GM23338 (cell line): ENCODE measurements around the gene CDK18. TPM values are rescaled to one million over a fixed set of nuclear protein-coding genes. Genes with fewer than 3 reads are reported as not detected.
A peak's percentile ranks its signal among the peaks of the same experiment; 100 is the strongest.

Experiments used
- ATAC-seq: fragments of 200-7000 bp; cut with Tn5 transposase; 3 replicates; pipeline ENCODE4 v1.9.1; 2020
- DNase-seq: peaks from one replicate; pipeline ENCODE4 v3.0.0-alpha.2; 2015; ENCODE audit warnings: low spot score
- H2AFZ ChIP-seq: fragments of 200-600 bp; sonication (generic); 2 replicates; pipeline ENCODE4 v1.8.0; 2016; ENCODE audit warnings: antibody characterized with exemption, mild to moderate bottlenecking, moderate library complexity
- H3F3A ChIP-seq: fragments of 200-600 bp; sonication (generic); replicated peaks from 2 replicates; pipeline ENCODE4 v1.8.0; 2017; ENCODE audit warnings: antibody characterized with exemption, mixed run types, low read depth
- H3K27ac ChIP-seq: fragments of 200-600 bp; sonication (generic); 2 replicates; pipeline ENCODE4 v1.6.1; 2016; ENCODE audit warnings: low read depth
- H3K27me3 ChIP-seq: fragments of 200-600 bp; sonication (generic); 2 replicates; pipeline ENCODE4 v1.8.0; 2016; ENCODE audit warnings: mild to moderate bottlenecking, mixed run types, moderate library complexity; ENCODE audit not compliant: insufficient read depth
- H3K36me3 ChIP-seq: fragments of 200-600 bp; sonication (generic); 2 replicates; pipeline ENCODE4 v1.8.0; 2016; ENCODE audit warnings: mild to moderate bottlenecking; ENCODE audit not compliant: insufficient read depth
- H3K4me1 ChIP-seq: fragments of 200-600 bp; sonication (generic); 2 replicates; pipeline ENCODE4 v1.8.0; 2016; ENCODE audit warnings: mild to moderate bottlenecking, moderate library complexity; ENCODE audit not compliant: insufficient read depth
- H3K4me2 ChIP-seq: fragments of 200-600 bp; sonication (generic); 2 replicates; pipeline ENCODE4 v1.7.1; 2017; ENCODE audit warnings: mixed run types
- H3K4me3 ChIP-seq: fragments of 200-600 bp; sonication (generic); 2 replicates; pipeline ENCODE4 v1.6.1; 2016; ENCODE audit warnings: mixed run types
- H3K79me2 ChIP-seq: fragments of 200-600 bp; sonication (generic); replicated peaks from 2 replicates; pipeline ENCODE4 v1.8.0; 2017; ENCODE audit warnings: mild to moderate bottlenecking; ENCODE audit not compliant: insufficient read depth
- H3K9me2 ChIP-seq: fragments of 200-600 bp; sonication (generic); 2 replicates; pipeline ENCODE4 v1.8.0; 2017; ENCODE audit not compliant: insufficient read depth
- H4K20me1 ChIP-seq: fragments of 200-600 bp; sonication (generic); replicated peaks from 2 replicates; pipeline ENCODE4 v1.8.0; 2017; ENCODE audit warnings: mild to moderate bottlenecking; ENCODE audit not compliant: insufficient read depth
- H3K27ac Mint-ChIP-seq: 2 replicates; pipeline ENCODE4 v1.8.0; 2020; ENCODE audit warnings: inconsistent platforms, mild to moderate bottlenecking, moderate library complexity, mixed read lengths
- H3K27me3 Mint-ChIP-seq: 3 replicates; pipeline ENCODE4 v1.8.0; 2022; ENCODE audit warnings: low read depth, mild to moderate bottlenecking, moderate library complexity, mixed read lengths, inconsistent platforms; ENCODE audit not compliant: insufficient read depth, poor library complexity
- H3K36me3 Mint-ChIP-seq: 3 replicates; pipeline ENCODE4 v1.8.0; 2021; ENCODE audit warnings: low read depth, mild to moderate bottlenecking, inconsistent platforms, moderate library complexity, mixed read lengths
- H3K4me1 Mint-ChIP-seq: 3 replicates; pipeline ENCODE4 v1.8.0; 2020; ENCODE audit warnings: mild to moderate bottlenecking, inconsistent platforms, mixed read lengths
- H3K4me3 Mint-ChIP-seq: 3 replicates; pipeline ENCODE4 v1.8.0; 2021; ENCODE audit warnings: moderate library complexity, mild to moderate bottlenecking, inconsistent platforms, mixed read lengths
- H3K9me3 Mint-ChIP-seq: 3 replicates; pipeline ENCODE4 v1.8.0; 2020; ENCODE audit warnings: moderate library complexity, mild to moderate bottlenecking, inconsistent platforms, mixed read lengths
- CREB1 ChIP-seq: fragments of 250-450 bp; sonication (Bioruptor Pico); IDR thresholded peaks from 2 replicates; pipeline ENCODE4 v1.5.0; 2020; ENCODE audit warnings: low read depth, mild to moderate bottlenecking, moderate library complexity
- CTCF ChIP-seq, 2 experiments: fragments of 200-600 bp in 1 of 2; sonication (generic) in 1 of 2; conservative IDR thresholded peaks; 2 replicates each; pipeline versions ENCODE4 v1.5.1 to v1.6.1; 2016 to 2017; ENCODE audit warnings: antibody characterized with exemption in 2 of 2, low read depth in 2 of 2, mild to moderate bottlenecking in 2 of 2, moderate library complexity in 1 of 2
- EZH2 ChIP-seq: fragments of 200-600 bp; sonication (generic); IDR thresholded peaks from one replicate; pipeline ENCODE4 v1.8.0; 2017; ENCODE audit warnings: antibody characterized with exemption, mild to moderate bottlenecking, low read depth; ENCODE audit not compliant: unreplicated experiment
- EZH2phosphoT487 ChIP-seq: fragments of 200-600 bp; sonication (generic); IDR thresholded peaks from one replicate; pipeline ENCODE4 v1.8.1; 2018; ENCODE audit warnings: antibody characterized with exemption; ENCODE audit not compliant: unreplicated experiment
- JUNB ChIP-seq: IDR thresholded peaks from one replicate; pipeline ENCODE4 v1.6.1; 2016; ENCODE audit warnings: antibody characterized with exemption; ENCODE audit not compliant: unreplicated experiment
- NANOG ChIP-seq: IDR thresholded peaks from 2 replicates; pipeline ENCODE4 v1.6.1; 2016; ENCODE audit warnings: antibody characterized with exemption, borderline replicate concordance
- POLR2AphosphoS5 ChIP-seq: IDR thresholded peaks from 2 replicates; pipeline ENCODE4 v1.6.1; 2016; ENCODE audit warnings: antibody characterized with exemption, low read depth
- REST ChIP-seq: IDR thresholded peaks from one replicate; pipeline ENCODE4 v1.6.1; 2018; ENCODE audit warnings: antibody characterized with exemption; ENCODE audit not compliant: unreplicated experiment
- STAT1 ChIP-seq: IDR thresholded peaks from one replicate; pipeline ENCODE4 v1.6.1; 2016; ENCODE audit warnings: antibody characterized with exemption; ENCODE audit not compliant: unreplicated experiment
- ZNF114 ChIP-seq: fragments of 250-450 bp; sonication (Bioruptor Pico); IDR thresholded peaks from 2 replicates; pipeline ENCODE4 v1.5.0; 2020; ENCODE audit warnings: mild to moderate bottlenecking, moderate library complexity
- polyA plus RNA-seq: library from polyadenylated mRNA; unstranded; fragments of >200 nt; fragmentation: Nextera tagmentation; extraction: Ambion mirVana; gene quantifications from 2 replicates; pipeline ENCODE4 v1.2.1, GENCODE V29; 2016
- total RNA-seq: library from RNA; depleted of rRNA; stranded (reverse); fragments of >200 nt; shearing (Covaris generic); gene quantifications from 2 replicates; pipeline ENCODE4 v1.2.3, GENCODE V29; 2014

The CDK18 gene
- total and polyA plus RNA-seq, 2 experiments from 2014 or later, result 21.1 to 46.5 TPM

GRCh38 chr1:205493241-205494085 lies 11.0 kb upstream of the CDK18 start:
- Mint-ChIP-seq H3K4me1 (peaks cover 39% of the 10 kb centered on the region), H3K4me3 (no peak overlapping the region; the same call in 2 of the 3 replicates), H3K36me3 (no peaks in the 10 kb centered on the region), H3K27me3 (peaks cover 33% of the 10 kb centered on the region), H3K27ac (no peak overlapping the region), H3K9me3 (peaks cover 3% of the 10 kb centered on the region; the same call in 2 of the 3 replicates)
- H3K27me3 ChIP-seq, result no peaks in the 10 kb centered on the region
- H3K36me3 ChIP-seq, result no peaks in the 10 kb centered on the region
- no peaks in the 10 kb centered on the region for H3K9me2 ChIP-seq
- no peak overlapping the region for H2AFZ ChIP-seq
- no peaks in the 10 kb centered on the region for H3K79me2 ChIP-seq
- ATAC-seq (no peak), DNase-seq (no peak)
- H3F3A ChIP-seq, result no peaks in the 10 kb centered on the region
- no peaks in the 10 kb centered on the region for H4K20me1 ChIP-seq
- no peak for TF ChIP-seq REST
- TF ChIP-seq NANOG, result no peak
- TF ChIP-seq EZH2phosphoT487, result no peak
- no peak for TF ChIP-seq ZNF114
- TF ChIP-seq JUNB, result no peak
- no peak for TF ChIP-seq CREB1 (CRISPR knock-in tag)
- no peak for TF ChIP-seq POLR2AphosphoS5
- no peak for TF ChIP-seq STAT1
- TF ChIP-seq EZH2, result no peak
- H3K27ac ChIP-seq, result no peak overlapping the region
- no peak overlapping the region for H3K4me2 ChIP-seq
- no peak overlapping the region for H3K4me3 ChIP-seq
- peaks cover 22% of the 10 kb centered on the region; the same call in 1 of the 2 replicates for H3K4me1 ChIP-seq

- peak in 1 of 2 experiments; percentile 16; a peak in 2 of 4 replicates for TF ChIP-seq CTCF (conservative IDR thresholded peaks at IDR 0.05; ENCODE audit: low read depth in 2 of 2)
- TF ChIP-seq CREB1 (CRISPR knock-in tag), result no peak
- Mint-ChIP-seq H3K36me3 (no peaks in the 10 kb centered on the region), H3K27ac (no peak overlapping the region), H3K27me3 (peaks cover 31% of the 10 kb centered on the region), H3K4me1 (peaks cover 39% of the 10 kb centered on the region), H3K4me3 (no peak overlapping the region), H3K9me3 (peaks cover 3% of the 10 kb centered on the region; the same call in 2 of the 3 replicates)
- ATAC-seq, result no peak
- Histone ChIP-seq H3K4me1 (peaks cover 22% of the 10 kb centered on the region; the same call in 1 of the 2 replicates), H3K9me2 (no peaks in the 10 kb centered on the region), H3F3A (no peaks in the 10 kb centered on the region), H3K4me2 (no peak overlapping the region), H4K20me1 (no peaks in the 10 kb centered on the region), H2AFZ (no peak overlapping the region), H3K4me3 (no peak overlapping the region), H3K27ac (no peak overlapping the region), H3K79me2 (no peaks in the 10 kb centered on the region), H3K27me3 (no peaks in the 10 kb centered on the region), H3K36me3 (no peaks in the 10 kb centered on the region)
- DNase-seq, result no peak
Measured at GRCh38 chr1:205494115-205494514, 10.4 kb upstream of the CDK18 start.
